Osteoblast (primary cell): ENCODE measurements around the gene MYO3A. TPM values are rescaled to one million over a fixed set of nuclear protein-coding genes. Genes with fewer than 3 reads are reported as not detected.

Experiments used
- DNase-seq: peaks from one replicate; pipeline ENCODE4 v3.0.0; 2011; ENCODE audit warnings: low spot score, mixed read lengths; ENCODE audit not compliant: insufficient read length; ENCODE audit errors: missing footprints
- H2AFZ ChIP-seq: 2 replicates; pipeline ENCODE4 v1.6.0; 2011; ENCODE audit warnings: mild to moderate bottlenecking, low read length
- H3K27ac ChIP-seq: 2 replicates; pipeline ENCODE4 v1.5.1; 2011; ENCODE audit warnings: mild to moderate bottlenecking, low read depth, low read length, moderate library complexity
- H3K27me3 ChIP-seq: 2 replicates; pipeline ENCODE4 v1.6.0; 2012; ENCODE audit warnings: mild to moderate bottlenecking, control low read depth, inconsistent platforms, low read length, moderate library complexity; ENCODE audit not compliant: insufficient read depth
- H3K36me3 ChIP-seq: 2 replicates; pipeline ENCODE4 v1.5.1; 2011; ENCODE audit warnings: mild to moderate bottlenecking, low read length, control low read depth, moderate library complexity; ENCODE audit not compliant: insufficient read depth
- H3K4me1 ChIP-seq: 2 replicates; pipeline ENCODE4 v1.5.1; 2011; ENCODE audit warnings: mild to moderate bottlenecking, low read length, control low read depth, moderate library complexity; ENCODE audit not compliant: insufficient read depth
- H3K4me2 ChIP-seq: 2 replicates; pipeline ENCODE4 v1.6.0; 2011; ENCODE audit warnings: mild to moderate bottlenecking, low read length; ENCODE audit not compliant: insufficient read depth
- H3K4me3 ChIP-seq: fragments of 200-600 bp; sonication (generic); 3 replicates; pipeline ENCODE4 v1.5.1; 2012; ENCODE audit warnings: mild to moderate bottlenecking, low read length, inconsistent platforms; ENCODE audit not compliant: insufficient read depth
- H3K79me2 ChIP-seq: 2 replicates; pipeline ENCODE4 v1.6.0; 2012; ENCODE audit warnings: mild to moderate bottlenecking, low read length, control low read depth, inconsistent platforms; ENCODE audit not compliant: insufficient read depth
- H3K9me3 ChIP-seq: 2 replicates; pipeline ENCODE4 v1.5.1; 2011; ENCODE audit warnings: low read depth, low read length, control low read depth
- H4K20me1 ChIP-seq: 2 replicates; pipeline ENCODE4 v1.6.0; 2012; ENCODE audit warnings: mild to moderate bottlenecking, low read length, control low read depth; ENCODE audit not compliant: insufficient read depth
- total RNA-seq: library from RNA; depleted of rRNA; stranded (reverse); fragments of >200 nt; gene quantifications from 2 replicates; pipeline ENCODE4 v1.2.3, GENCODE V29; 2012
- TF ChIP-seq, protein P1 (sequence below): IDR thresholded peaks from 2 replicates; pipeline ENCODE4 v1.5.1; 2011; ENCODE audit warnings: mild to moderate bottlenecking, low read depth, low read length, moderate library complexity; ENCODE audit errors: extremely low read depth

Gene MYO3A
- total RNA-seq, 1 donor: not detected

DNA sequence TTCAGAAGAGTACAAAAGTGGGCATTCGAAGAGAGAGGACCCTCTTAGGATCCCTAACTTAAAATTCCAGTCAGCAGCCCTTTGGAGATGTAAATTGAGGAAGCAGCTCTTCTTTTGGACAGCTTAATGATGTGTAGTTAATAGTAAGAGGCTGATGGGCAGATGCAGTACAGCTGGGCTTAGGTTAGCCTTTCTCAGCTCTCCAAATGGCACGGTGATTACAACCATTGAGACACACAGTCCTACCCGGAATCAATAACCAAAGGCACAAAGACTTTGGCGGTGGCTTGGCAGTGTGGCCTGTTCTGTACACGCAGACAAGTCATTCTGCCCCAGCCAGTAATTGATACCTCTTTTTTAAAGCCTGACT lies 309.3 kb downstream of the MYO3A start:
- H2AFZ ChIP-seq: no peak overlapping the region
- no peak overlapping the region for H3K4me2 ChIP-seq
- H3K9me3 ChIP-seq: no peaks in the 10 kb centered on the region
- no peak for DNase-seq
- H3K79me2 ChIP-seq: no peaks in the 10 kb centered on the region
- H3K27me3 ChIP-seq: no peaks in the 10 kb centered on the region
- H3K36me3 ChIP-seq: no peaks in the 10 kb centered on the region
- TF ChIP-seq, protein P1, sequence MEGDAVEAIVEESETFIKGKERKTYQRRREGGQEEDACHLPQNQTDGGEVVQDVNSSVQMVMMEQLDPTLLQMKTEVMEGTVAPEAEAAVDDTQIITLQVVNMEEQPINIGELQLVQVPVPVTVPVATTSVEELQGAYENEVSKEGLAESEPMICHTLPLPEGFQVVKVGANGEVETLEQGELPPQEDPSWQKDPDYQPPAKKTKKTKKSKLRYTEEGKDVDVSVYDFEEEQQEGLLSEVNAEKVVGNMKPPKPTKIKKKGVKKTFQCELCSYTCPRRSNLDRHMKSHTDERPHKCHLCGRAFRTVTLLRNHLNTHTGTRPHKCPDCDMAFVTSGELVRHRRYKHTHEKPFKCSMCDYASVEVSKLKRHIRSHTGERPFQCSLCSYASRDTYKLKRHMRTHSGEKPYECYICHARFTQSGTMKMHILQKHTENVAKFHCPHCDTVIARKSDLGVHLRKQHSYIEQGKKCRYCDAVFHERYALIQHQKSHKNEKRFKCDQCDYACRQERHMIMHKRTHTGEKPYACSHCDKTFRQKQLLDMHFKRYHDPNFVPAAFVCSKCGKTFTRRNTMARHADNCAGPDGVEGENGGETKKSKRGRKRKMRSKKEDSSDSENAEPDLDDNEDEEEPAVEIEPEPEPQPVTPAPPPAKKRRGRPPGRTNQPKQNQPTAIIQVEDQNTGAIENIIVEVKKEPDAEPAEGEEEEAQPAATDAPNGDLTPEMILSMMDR: no peak
- no peaks in the 10 kb centered on the region for H4K20me1 ChIP-seq
- no peaks in the 10 kb centered on the region for H3K4me1 ChIP-seq
- no peak overlapping the region for H3K4me3 ChIP-seq
- H3K27ac ChIP-seq: no peak overlapping the region

DNA sequence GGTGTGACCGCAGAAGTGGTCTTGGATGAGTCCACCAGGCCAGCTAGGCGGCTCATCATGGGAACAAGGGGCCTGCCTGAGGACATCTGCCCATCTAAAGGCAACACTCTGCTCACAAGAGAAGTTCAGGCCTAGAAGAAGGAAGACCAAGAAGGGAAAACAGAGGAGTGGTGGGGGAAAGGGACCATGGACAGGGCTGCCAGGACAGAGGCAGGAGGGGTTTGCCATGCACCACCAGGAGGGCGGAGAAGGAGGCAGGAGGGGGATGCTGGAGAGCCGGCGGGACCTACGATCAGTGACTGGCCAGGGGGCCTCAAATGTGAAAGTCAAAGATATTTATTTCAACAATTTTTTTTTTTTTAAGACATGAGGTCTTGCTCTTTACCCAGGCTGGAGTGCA lies 315.7 kb downstream of the MYO3A start:
- no peak overlapping the region for H3K4me3 ChIP-seq
- H3K27me3 ChIP-seq: no peaks in the 10 kb centered on the region
- TF ChIP-seq, protein P1: no peak
- no peaks in the 10 kb centered on the region for H3K79me2 ChIP-seq
- H2AFZ ChIP-seq: no peak overlapping the region
- H3K4me1 ChIP-seq: no peaks in the 10 kb centered on the region
- DNase-seq: no peak
- no peaks in the 10 kb centered on the region for H4K20me1 ChIP-seq
- H3K36me3 ChIP-seq: no peaks in the 10 kb centered on the region
- H3K4me2 ChIP-seq: no peak overlapping the region
- no peak overlapping the region for H3K27ac ChIP-seq
- H3K9me3 ChIP-seq: no peaks in the 10 kb centered on the region

DNA sequence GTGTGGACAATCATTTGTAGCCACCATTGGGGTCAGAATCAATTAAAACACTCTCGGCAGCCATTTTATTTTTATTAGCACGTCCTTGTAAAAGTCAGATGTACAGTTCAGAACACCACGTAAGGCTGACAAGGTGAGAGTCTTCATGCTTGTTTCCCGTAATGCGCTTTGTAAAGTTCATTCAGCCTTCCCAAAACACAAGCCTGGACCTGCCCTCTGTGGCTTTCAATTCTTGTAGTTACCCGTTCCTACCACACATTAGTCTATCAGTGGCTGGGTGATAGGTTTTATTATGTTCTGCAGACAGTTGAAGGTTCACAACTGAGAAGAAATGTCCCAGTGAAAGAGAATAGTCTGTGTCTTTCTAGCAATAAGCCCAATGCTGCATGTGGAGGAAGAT lies 317.9 kb downstream of the MYO3A start:
- TF ChIP-seq, protein P1: no peak
- Histone ChIP-seq H2AFZ (no peak overlapping the region), H3K9me3 (no peaks in the 10 kb centered on the region), H3K79me2 (no peaks in the 10 kb centered on the region), H3K4me3 (no peak overlapping the region), H3K4me1 (no peaks in the 10 kb centered on the region), H3K27ac (no peak overlapping the region), H3K27me3 (no peaks in the 10 kb centered on the region), H3K36me3 (no peaks in the 10 kb centered on the region), H4K20me1 (no peaks in the 10 kb centered on the region), H3K4me2 (no peak overlapping the region)
- DNase-seq: no peak

DNA sequence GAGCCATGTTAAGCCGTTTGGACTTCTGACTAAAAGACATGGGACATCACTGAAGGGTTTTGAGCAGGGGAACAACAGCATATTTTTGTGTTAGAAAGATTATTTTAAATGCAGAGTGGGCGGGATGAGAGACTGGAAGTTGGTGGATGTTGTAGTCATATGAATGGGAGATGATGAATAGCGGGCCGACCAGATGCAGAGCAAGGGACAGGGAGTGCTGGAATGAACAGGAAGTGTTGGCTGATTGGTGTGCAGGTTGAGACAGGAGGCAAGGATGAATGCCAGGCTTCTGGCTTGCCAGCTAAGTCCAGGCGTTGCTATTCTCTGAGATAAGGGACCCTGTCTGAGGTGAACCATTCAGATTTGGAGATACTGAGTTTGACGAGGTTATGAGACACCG lies 320.6 kb downstream of the MYO3A start:
- Histone ChIP-seq H3K9me3 (no peaks in the 10 kb centered on the region), H3K27me3 (no peaks in the 10 kb centered on the region), H3K4me3 (no peak overlapping the region), H3K36me3 (no peaks in the 10 kb centered on the region), H2AFZ (no peak overlapping the region), H3K4me2 (no peak overlapping the region), H3K79me2 (no peaks in the 10 kb centered on the region), H3K4me1 (no peaks in the 10 kb centered on the region), H3K27ac (no peak overlapping the region), H4K20me1 (no peaks in the 10 kb centered on the region)
- DNase-seq: no peak
- TF ChIP-seq, protein P1: no peak
